ENCODE results near the gene FLT3LG. TPM values are rescaled to one million over a fixed set of nuclear protein-coding genes. Genes with fewer than 3 reads are reported as not detected.
A peak's percentile ranks its signal among the peaks of the same experiment; 100 is the strongest.

Gene FLT3LG
- total and polyA plus RNA-seq, 9 of the 15 experiments (the other 6 are each of a cell fraction or from before 2014, with no cell fraction given): 0.31 to 6.4 (median 1.1) TPM

DNA sequence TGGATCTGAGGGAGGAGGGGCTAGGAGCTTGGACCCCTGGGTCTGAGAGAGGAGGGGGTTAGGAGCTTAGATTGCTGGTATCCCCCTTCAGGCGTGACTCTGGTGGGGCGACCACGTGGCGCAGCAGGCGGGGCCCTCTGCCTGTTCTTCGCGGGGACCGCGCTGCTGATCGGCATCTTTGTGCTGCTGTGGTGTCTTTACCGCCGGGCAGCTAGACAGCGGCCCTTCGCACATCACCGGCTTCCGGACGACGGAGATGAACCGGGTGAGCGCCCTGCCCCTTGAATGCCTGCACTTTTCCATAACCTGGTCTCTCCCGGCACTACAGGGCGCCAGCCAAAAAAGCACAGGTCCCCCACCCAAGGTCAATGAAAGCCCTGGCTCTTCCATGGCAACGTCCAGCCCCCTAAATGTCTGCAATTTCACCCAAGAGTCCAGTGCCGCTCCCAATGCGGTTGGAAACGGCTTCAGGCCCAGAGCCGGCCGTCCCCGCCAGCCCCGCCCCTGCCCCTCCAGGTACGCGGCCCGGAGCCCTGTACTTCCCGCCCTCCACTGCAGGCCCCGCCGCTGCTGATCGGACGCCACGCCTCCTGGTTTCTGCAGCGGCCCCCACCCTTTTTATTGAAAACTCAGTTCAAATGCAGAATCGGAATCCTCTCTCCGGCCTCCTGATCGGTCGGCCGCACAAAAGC, 46.0 kb upstream of the FLT3LG start:
- ChIA-PET CTCF (ENCODE audit: low intra/inter-chr PET ratio) (no interaction called here), POLR2A (interaction anchor here (1.4 to 1.7 kb wide), 2 partner anchors 11 to 12 kb away, joined by 3 to 4 read pairs; no protein-coding TSS in a partner anchor)
- peak; percentile 79 for ATAC-seq
- peak overlapping the region; percentile 56; the same call in 2 of the 3 replicates for H3K27ac ChIP-seq (ENCODE audit: extremely low read depth, low read depth, low read length)
- no TSS peak for BruUV-seq (replicated peaks)
- peak overlapping the region; percentile 12; the same call in 1 of the 2 replicates for H3K4me3 ChIP-seq
- H3K36me3 ChIP-seq (ENCODE audit: control insufficient read depth, insufficient read depth, low read length): no peaks in the 10 kb centered on the region; the same call in 2 of the 3 replicates
- peak overlapping the region; percentile 58 to 87 for H3K9ac ChIP-seq (ENCODE audit: insufficient read depth in 1 of 2, low read depth in 2 of 2, low read length in 2 of 2)
- H3K79me2 ChIP-seq (ENCODE audit: control insufficient read depth, insufficient read depth, low read length): peaks cover 9% of the 10 kb centered on the region
- H3K27me3 ChIP-seq (ENCODE audit: control insufficient read depth in 2 of 2, insufficient read depth in 2 of 2, low read length in 2 of 2): no peaks in the 10 kb centered on the region
- DNase-seq (ENCODE audit: extremely low read depth in 1 of 4, low spot score in 3 of 4): peak; percentile 69 to 73 (median 70)
- H3K9me1 ChIP-seq (ENCODE audit: control insufficient read depth, insufficient read depth, low read length): no peaks in the 10 kb centered on the region
- WGBS (ENCODE audit: insufficient coverage, low coverage, missing lambda C conversion rate): 4% methylated on average over 45 of the region's 45 CpGs
- peaks cover 44 to 83% of the 10 kb centered on the region in 2 experiments for H3K4me1 ChIP-seq (replicated peaks in 1 of 2; ENCODE audit: control insufficient read depth in 2 of 2, insufficient read depth in 2 of 2, low read length in 2 of 2)
- H2AFZ ChIP-seq (ENCODE audit: low read depth, low read length): peak overlapping the region; percentile 93
- H3K4me2 ChIP-seq (ENCODE audit: insufficient read depth, low read length): peak overlapping the region; percentile 80
- H4K20me1 ChIP-seq (replicated peaks; ENCODE audit: control insufficient read depth, insufficient read depth, low read length): no peaks in the 10 kb centered on the region
- in situ Hi-C loops (cut with MboI): no loop called here
- peak; percentile 67 for FAIRE-seq
- intact Hi-C loops (cut with micrococcal nuclease): no loop called here
- H3K9me3 ChIP-seq (replicated peaks; ENCODE audit: control insufficient read depth, insufficient read depth, low read depth, low read length): no peaks in the 10 kb centered on the region
- TF ChIP-seq, protein P1, sequence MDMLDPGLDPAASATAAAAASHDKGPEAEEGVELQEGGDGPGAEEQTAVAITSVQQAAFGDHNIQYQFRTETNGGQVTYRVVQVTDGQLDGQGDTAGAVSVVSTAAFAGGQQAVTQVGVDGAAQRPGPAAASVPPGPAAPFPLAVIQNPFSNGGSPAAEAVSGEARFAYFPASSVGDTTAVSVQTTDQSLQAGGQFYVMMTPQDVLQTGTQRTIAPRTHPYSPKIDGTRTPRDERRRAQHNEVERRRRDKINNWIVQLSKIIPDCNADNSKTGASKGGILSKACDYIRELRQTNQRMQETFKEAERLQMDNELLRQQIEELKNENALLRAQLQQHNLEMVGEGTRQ (CRISPR knock-in tag; IDR thresholded peaks at IDR 0.05): peak; percentile 72
- TF ChIP-seq MYC (IDR thresholded peaks at IDR 0.05; ENCODE audit: low read depth, low read length) (peak; percentile 82), MYC (CRISPR knock-in tag; IDR thresholded peaks at IDR 0.05; ENCODE audit: borderline replicate concordance, low read depth) (no peak), CHCHD3 (CRISPR knock-in tag; IDR thresholded peaks at IDR 0.05) (no peak), TSHZ1 (CRISPR knock-in tag; IDR thresholded peaks at IDR 0.05) (no peak), ZNF583 (CRISPR knock-in tag; IDR thresholded peaks at IDR 0.05) (no peak), NRF1 (conservative IDR thresholded peaks at IDR 0.05 in 1 of 2, IDR thresholded peaks at IDR 0.05 in 1 of 2) (0 out of 4 replicates have a peak, but pooled peaks of 1 of the 2 experiments have one; percentile 14), RBBP5 (IDR thresholded peaks at IDR 0.05; ENCODE audit: borderline replicate concordance, insufficient read depth, low read length, poor library complexity, severe bottlenecking) (peak; percentile 33), XRCC3 (IDR thresholded peaks at IDR 0.05) (no peak), POLR2G (IDR thresholded peaks at IDR 0.05; ENCODE audit: low read depth, low read length) (peak; percentile 66), SREBF2 (CRISPR knock-in tag; IDR thresholded peaks at IDR 0.05) (no peak)
